ENCODE results near the gene FUT9.
A peak's percentile ranks its signal among the peaks of the same experiment; 100 is the strongest.

FUT9 gene

DNA sequence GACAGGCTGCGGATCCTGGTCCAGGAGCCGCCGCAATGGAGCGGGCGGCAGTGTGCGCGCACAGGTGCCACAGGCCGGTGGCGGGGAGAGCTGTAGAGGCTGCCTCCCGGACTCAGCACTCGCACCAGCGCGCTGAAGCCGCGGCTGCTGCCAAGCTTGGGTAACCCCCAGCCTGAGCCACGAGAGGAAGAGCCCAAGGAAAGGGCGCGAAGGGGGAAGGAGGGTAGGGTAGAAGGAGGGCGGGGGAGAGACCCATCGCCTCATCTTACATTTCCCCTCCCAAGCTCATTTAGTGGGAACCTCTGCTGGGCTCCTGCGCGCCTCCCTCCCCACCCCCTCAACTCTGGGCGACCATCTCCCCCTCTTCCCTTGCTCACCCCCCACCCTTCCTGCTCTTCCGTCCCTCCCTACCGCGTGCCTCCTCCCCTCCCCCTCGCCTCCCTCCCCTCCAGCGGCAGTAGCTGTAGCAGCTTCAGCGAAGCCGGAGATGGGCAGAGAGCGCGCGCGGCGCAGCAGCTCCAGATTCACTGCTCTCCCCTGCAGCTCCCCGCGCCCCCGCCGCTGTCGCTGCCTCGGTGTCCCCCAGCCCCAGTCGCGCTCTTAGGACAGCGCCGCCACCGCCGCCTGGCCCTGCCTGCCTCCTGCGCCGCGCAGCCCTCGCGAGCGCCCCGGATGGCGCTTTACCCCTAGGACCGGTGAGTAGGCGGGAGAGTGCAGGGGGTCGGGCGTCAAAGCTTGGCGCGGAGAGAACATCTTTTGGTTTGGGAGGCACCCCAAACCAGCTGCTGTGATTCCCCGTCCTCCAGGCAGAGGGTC is at the start of gene FUT9:
TSS of gene FUT9 (plus strand) at position 457 of the 816 bp plus-strand sequence. CDS start 187,182 bp downstream, outside the sequence.
- TF ChIP-seq FOXM1 (IDR thresholded peaks at IDR 0.05; ENCODE audit: borderline replicate concordance) = no peak
- no peak for TF ChIP-seq LEF1 (IDR thresholded peaks at IDR 0.05; ENCODE audit: borderline replicate concordance)
- TF ChIP-seq NFRKB (IDR thresholded peaks at IDR 0.05) = no peak
- no peak for TF ChIP-seq HDGF (IDR thresholded peaks at IDR 0.05; ENCODE audit: borderline replicate concordance)
- no peak for TF ChIP-seq BHLHE40 (IDR thresholded peaks at IDR 0.05; ENCODE audit: borderline replicate concordance)
- TF ChIP-seq L3MBTL2 (conservative IDR thresholded peaks at IDR 0.05) = no peak; the same call in 1 of the 2 replicates
- TF ChIP-seq ARNT (IDR thresholded peaks at IDR 0.05) = no peak
- no peak for TF ChIP-seq CTBP1 (IDR thresholded peaks at IDR 0.05; ENCODE audit: borderline replicate concordance)
- TF ChIP-seq SUZ12 (IDR thresholded peaks at IDR 0.05) = no peak
- TF ChIP-seq ZNF384 (IDR thresholded peaks at IDR 0.05) = no peak
- no peak for TF ChIP-seq ELF4 (IDR thresholded peaks at IDR 0.05)
- no peak for TF ChIP-seq TARDBP (IDR thresholded peaks at IDR 0.05)
- DNase-seq (ENCODE audit: extremely low spot score) = peak; percentile 10
- CTCF ChIA-PET = interaction anchor here (0.6 kb wide), 1 partner anchor 81 kb away, joined by 3 read pairs; no protein-coding TSS in a partner anchor
- POLR2A ChIA-PET = interaction anchor here (0.7 to 1.7 kb wide), 6 partner anchors 8 to 145 kb away, joined by 3 to 5 read pairs (median 3); no protein-coding TSS in a partner anchor

DNA sequence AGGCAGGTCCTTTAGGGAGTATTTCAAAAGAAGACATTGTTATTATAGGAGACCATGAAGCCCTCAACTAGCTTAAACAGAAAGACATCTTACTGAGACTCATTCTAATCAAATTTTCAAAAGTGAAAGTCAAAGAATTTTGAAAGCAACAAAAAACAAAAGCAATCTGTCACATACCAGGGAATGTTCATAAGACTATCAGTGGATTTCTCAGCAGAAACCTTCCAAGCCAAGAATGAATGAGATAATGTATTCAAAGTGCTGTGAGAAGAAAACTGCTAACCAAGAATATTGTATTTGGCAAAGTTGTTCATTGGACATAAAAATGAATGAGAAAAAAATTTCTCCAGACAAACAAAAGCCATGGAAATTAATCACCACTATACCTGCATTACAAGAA is 48.2 kb upstream of the FUT9 start:
- CTCF ChIA-PET = no interaction called here
- no peak for DNase-seq (ENCODE audit: extremely low spot score)
- POLR2A ChIA-PET = no interaction called here
- TF ChIP-seq L3MBTL2 (conservative IDR thresholded peaks at IDR 0.05) = no peak
- no peak for TF ChIP-seq TARDBP (IDR thresholded peaks at IDR 0.05)
- no peak for TF ChIP-seq FOXK2 (IDR thresholded peaks at IDR 0.05)
- no peak for TF ChIP-seq SP1 (IDR thresholded peaks at IDR 0.05)
- TF ChIP-seq BHLHE40 (IDR thresholded peaks at IDR 0.05; ENCODE audit: borderline replicate concordance) = no peak
- TF ChIP-seq ARNT (IDR thresholded peaks at IDR 0.05) = no peak
- no peak for TF ChIP-seq LEF1 (IDR thresholded peaks at IDR 0.05; ENCODE audit: borderline replicate concordance)
- TF ChIP-seq SUZ12 (IDR thresholded peaks at IDR 0.05) = no peak
- TF ChIP-seq CTBP1 (IDR thresholded peaks at IDR 0.05; ENCODE audit: borderline replicate concordance) = no peak
- TF ChIP-seq PKNOX1 (IDR thresholded peaks at IDR 0.05) = no peak
- TF ChIP-seq ZNF384 (IDR thresholded peaks at IDR 0.05) = no peak
- TF ChIP-seq FOXA1 (IDR thresholded peaks at IDR 0.05) = no peak
- TF ChIP-seq FOXM1 (IDR thresholded peaks at IDR 0.05; ENCODE audit: borderline replicate concordance) = no peak
- no peak for TF ChIP-seq ELF4 (IDR thresholded peaks at IDR 0.05)
- no peak for TF ChIP-seq HDGF (IDR thresholded peaks at IDR 0.05; ENCODE audit: borderline replicate concordance)
- TF ChIP-seq NFRKB (IDR thresholded peaks at IDR 0.05) = no peak

DNA sequence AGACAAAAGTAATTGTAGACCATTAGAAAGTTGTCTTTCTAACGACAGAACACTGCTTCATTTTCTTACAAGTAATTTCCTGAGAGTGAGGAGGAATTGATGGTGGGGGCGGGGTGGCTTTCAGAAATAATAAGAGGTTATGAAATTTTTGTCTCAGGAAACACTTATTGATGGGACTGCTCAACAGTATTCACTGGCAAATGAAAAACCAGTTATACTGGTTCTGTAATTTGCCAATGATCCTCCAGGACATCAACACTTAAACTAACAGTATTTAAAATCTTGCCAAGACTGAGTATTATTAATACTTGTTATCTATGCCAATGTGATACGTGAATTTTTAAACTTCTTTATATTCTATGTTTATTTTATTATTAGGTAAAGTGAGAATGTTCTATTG is 41.8 kb upstream of the FUT9 start:
- CTCF ChIA-PET = no interaction called here
- POLR2A ChIA-PET = no interaction called here
- TF ChIP-seq BHLHE40 (IDR thresholded peaks at IDR 0.05; ENCODE audit: borderline replicate concordance) (no peak), FOXA1 (IDR thresholded peaks at IDR 0.05) (no peak), ZNF384 (IDR thresholded peaks at IDR 0.05) (no peak), FOXK2 (IDR thresholded peaks at IDR 0.05) (no peak), NFRKB (IDR thresholded peaks at IDR 0.05) (no peak), ARNT (IDR thresholded peaks at IDR 0.05) (no peak), TARDBP (IDR thresholded peaks at IDR 0.05) (no peak), CTBP1 (IDR thresholded peaks at IDR 0.05; ENCODE audit: borderline replicate concordance) (no peak), HDGF (IDR thresholded peaks at IDR 0.05; ENCODE audit: borderline replicate concordance) (no peak), PKNOX1 (IDR thresholded peaks at IDR 0.05) (no peak), SUZ12 (IDR thresholded peaks at IDR 0.05) (no peak)
- DNase-seq (ENCODE audit: extremely low spot score) = no peak

DNA sequence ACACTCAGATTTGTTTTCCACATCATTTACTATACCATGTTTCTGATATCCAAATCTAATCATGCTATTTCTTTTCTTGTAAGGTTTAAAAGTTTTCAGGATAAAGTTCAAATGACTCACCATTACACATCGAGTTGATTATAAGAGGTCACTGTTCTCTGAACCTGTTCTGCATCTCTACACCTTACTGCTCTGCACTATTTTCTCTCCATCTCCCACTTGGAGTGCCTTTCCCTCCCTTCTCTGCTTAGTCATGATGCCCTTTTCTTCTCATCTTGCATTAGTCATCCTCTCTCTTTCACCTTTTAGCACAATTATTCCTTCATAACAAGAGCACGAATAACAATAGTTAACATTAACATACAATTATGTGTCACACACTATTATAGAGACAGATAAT is 37.5 kb upstream of the FUT9 start:
- no peak for DNase-seq (ENCODE audit: extremely low spot score)
- CTCF ChIA-PET = no interaction called here

DNA sequence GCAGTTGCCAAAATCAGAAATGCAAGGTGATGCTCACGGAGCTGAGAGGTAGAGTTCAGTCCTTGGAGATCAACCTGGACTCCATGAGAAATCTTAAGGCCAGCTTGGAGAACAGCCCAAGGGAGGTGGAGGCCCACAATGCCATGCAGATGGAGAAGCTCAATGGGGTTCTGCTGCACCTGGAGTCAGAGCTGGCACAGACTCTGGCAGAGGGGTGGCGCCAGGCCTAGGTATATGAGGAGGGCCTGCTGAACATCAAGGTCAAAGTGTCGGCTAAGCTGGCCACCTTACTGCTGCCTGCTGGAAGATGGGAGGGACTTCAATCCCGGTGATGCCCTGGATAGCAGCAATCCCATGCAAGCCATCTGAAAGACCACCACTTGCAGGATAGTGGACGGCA is 23.9 kb upstream of the FUT9 start:
- TF ChIP-seq FOXK2 (IDR thresholded peaks at IDR 0.05) (no peak), BHLHE40 (IDR thresholded peaks at IDR 0.05; ENCODE audit: borderline replicate concordance) (no peak), TARDBP (IDR thresholded peaks at IDR 0.05) (no peak), ARNT (IDR thresholded peaks at IDR 0.05) (no peak), NFRKB (IDR thresholded peaks at IDR 0.05) (no peak), SP1 (IDR thresholded peaks at IDR 0.05) (no peak), LEF1 (IDR thresholded peaks at IDR 0.05; ENCODE audit: borderline replicate concordance) (no peak), FOXA1 (IDR thresholded peaks at IDR 0.05) (no peak)
- ChIA-PET POLR2A (no interaction called here), CTCF (no interaction called here)
- no peak for DNase-seq (ENCODE audit: extremely low spot score)

More for the DNA sequence above, 37.5 kb upstream of the FUT9 start:
- POLR2A ChIA-PET = no interaction called here
- TF ChIP-seq HDGF (IDR thresholded peaks at IDR 0.05; ENCODE audit: borderline replicate concordance) = no peak
- TF ChIP-seq LEF1 (IDR thresholded peaks at IDR 0.05; ENCODE audit: borderline replicate concordance) = no peak
- no peak for TF ChIP-seq TARDBP (IDR thresholded peaks at IDR 0.05)
- TF ChIP-seq CTBP1 (IDR thresholded peaks at IDR 0.05; ENCODE audit: borderline replicate concordance) = no peak
- TF ChIP-seq NFRKB (IDR thresholded peaks at IDR 0.05) = no peak
- TF ChIP-seq SUZ12 (IDR thresholded peaks at IDR 0.05) = no peak
- no peak for TF ChIP-seq FOXK2 (IDR thresholded peaks at IDR 0.05)

GRCh38 chr6:95994151-95994550 is 21.6 kb upstream of the FUT9 start:
- DNase-seq (ENCODE audit: extremely low spot score) = no peak
- CTCF ChIA-PET = no interaction called here
- POLR2A ChIA-PET = no interaction called here
- TF ChIP-seq SUZ12 (IDR thresholded peaks at IDR 0.05) (no peak), CTBP1 (IDR thresholded peaks at IDR 0.05; ENCODE audit: borderline replicate concordance) (no peak), HDGF (IDR thresholded peaks at IDR 0.05; ENCODE audit: borderline replicate concordance) (no peak), ARNT (IDR thresholded peaks at IDR 0.05) (no peak), ZNF384 (IDR thresholded peaks at IDR 0.05) (no peak), SP1 (IDR thresholded peaks at IDR 0.05) (no peak), FOXA1 (IDR thresholded peaks at IDR 0.05) (no peak), TARDBP (IDR thresholded peaks at IDR 0.05) (no peak), FOXK2 (IDR thresholded peaks at IDR 0.05) (no peak), PKNOX1 (IDR thresholded peaks at IDR 0.05) (no peak), L3MBTL2 (conservative IDR thresholded peaks at IDR 0.05) (no peak), FOXM1 (IDR thresholded peaks at IDR 0.05; ENCODE audit: borderline replicate concordance) (no peak), LEF1 (IDR thresholded peaks at IDR 0.05; ENCODE audit: borderline replicate concordance) (no peak), NFRKB (IDR thresholded peaks at IDR 0.05) (no peak), BHLHE40 (IDR thresholded peaks at IDR 0.05; ENCODE audit: borderline replicate concordance) (no peak), ELF4 (IDR thresholded peaks at IDR 0.05) (no peak)
